CD4-positive, alpha-beta T cell (primary cell): Measurements from ENCODE around the gene BCL2L1. TPM values are rescaled to one million over a fixed set of nuclear protein-coding genes. Genes with fewer than 3 reads are reported as not detected.

Experiments used
- ATAC-seq: fragments of 200-7000 bp; cut with Tn5 transposase; one replicate; pipeline ENCODE4 v1.10.0; 2022; ENCODE audit warnings: mild to moderate bottlenecking; ENCODE audit not compliant: poor library complexity
- CTCF ChIA-PET: fragments of 350-600 bp; sonication (Branson Sonifier 250); formaldehyde crosslinking; loops from one replicate; lab custom pipeline; 2021; ENCODE audit warnings: antibody characterized with exemption, inconsistent platforms; lab: Charles Lee
- POLR2A ChIA-PET: fragments of 350-600 bp; sonication (Branson Sonifier 250); formaldehyde crosslinking; loops from one replicate; lab custom pipeline; 2021; ENCODE audit warnings: antibody characterized with exemption, inconsistent platforms; lab: Charles Lee
- DNase-seq, 14 experiments: peaks; one replicate each; pipeline ENCODE4 v3.0.0-alpha.2; 2013 to 2020; ENCODE audit warnings: mixed read lengths in 2 of 14
- H3K27ac ChIP-seq, 2 donors: one replicate each; pipeline versions ENCODE4 v1.5.1 to v1.7.0; 2013; ENCODE audit warnings: low read length in 2 of 2, low read depth in 1 of 2, mild to moderate bottlenecking in 1 of 2
- H3K27me3 ChIP-seq, 2 experiments: 1 replicate in 1 of 2; 2 replicates in 1 of 2; pipeline versions ENCODE4 v1.6.1 to v1.7.0; 2013; ENCODE audit warnings: low read length in 2 of 2, control low read depth in 1 of 2, mild to moderate bottlenecking in 1 of 2, moderate library complexity in 1 of 2; ENCODE audit not compliant: insufficient read depth in 2 of 2, control insufficient read depth in 1 of 2
- H3K36me3 ChIP-seq: one replicate; pipeline ENCODE4 v1.6.1; 2013; ENCODE audit warnings: low read length, control low read depth; ENCODE audit not compliant: insufficient read depth
- H3K4me1 ChIP-seq: one replicate; pipeline ENCODE4 v1.6.1; 2013; ENCODE audit warnings: low read length, control low read depth; ENCODE audit not compliant: insufficient read depth
- H3K4me3 ChIP-seq: one replicate; pipeline ENCODE4 v1.5.1; 2013; ENCODE audit warnings: mild to moderate bottlenecking, low read length, moderate library complexity
- H3K9me3 ChIP-seq, 2 experiments: 1 replicate in 1 of 2; 2 replicates in 1 of 2; pipeline versions ENCODE4 v1.6.1 to v1.7.0; 2013; ENCODE audit warnings: low read length in 2 of 2, mild to moderate bottlenecking in 2 of 2, control low read depth in 1 of 2, moderate library complexity in 1 of 2; ENCODE audit not compliant: control insufficient read depth in 1 of 2, insufficient read depth in 1 of 2
- H3K27ac Mint-ChIP-seq: one replicate; pipeline ENCODE4 v1.8.0; 2020; ENCODE audit warnings: mixed read lengths
- H3K27me3 Mint-ChIP-seq: one replicate; pipeline ENCODE4 v1.8.0; 2021; ENCODE audit warnings: mixed read lengths
- H3K36me3 Mint-ChIP-seq: one replicate; pipeline ENCODE4 v1.8.0; 2021; ENCODE audit warnings: low read depth, mixed read lengths
- H3K4me1 Mint-ChIP-seq: one replicate; pipeline ENCODE4 v1.8.0; 2021; ENCODE audit warnings: low read depth, mixed read lengths
- H3K4me3 Mint-ChIP-seq: one replicate; pipeline ENCODE4 v1.8.0; 2020; ENCODE audit warnings: mild to moderate bottlenecking, mixed read lengths
- H3K9me3 Mint-ChIP-seq: one replicate; pipeline ENCODE4 v1.8.0; 2020; ENCODE audit warnings: mixed read lengths
- CTCF ChIP-seq: fragments of 200-600 bp; IDR thresholded peaks from one replicate; pipeline ENCODE4 v1.8.0; 2022; ENCODE audit warnings: antibody characterized with exemption, mild to moderate bottlenecking
- intact Hi-C, 2 experiments: fragments of 100-400 bp; cut with DNase I in 1 of 2; cut with micrococcal nuclease in 1 of 2; formaldehyde crosslinking; loops; one replicate each; pipeline versions ENCODE4 v1.15.1 to v1.9.0; 2023 to 2025; cut with DNase I, micrococcal nuclease
- total RNA-seq, 174 experiments: library from RNA in 2 of 174; stranded (reverse) in 2 of 174; gene quantifications; one replicate each; pipeline ENCODE4 v1.2.3 and lab custom pipeline; 2021 to 2026

BCL2L1 gene
- total RNA-seq, 2 experiments from 2014 or later, result 11.8 to 11.9 TPM

GRCh38 chr20:31759836-31760518, 37.3 kb upstream of the BCL2L1 start:
- ChIA-PET CTCF (interaction anchor here (0.6 kb wide), 1 partner anchor 218 kb away, joined by 3 read pairs; no protein-coding TSS in a partner anchor), POLR2A (no interaction called here)
- ATAC-seq (no peak), DNase-seq (no peak)
- no peak overlapping the region for H3K27ac Mint-ChIP-seq
- intact Hi-C loops, result no loop called here
- no peak for TF ChIP-seq CTCF
- Histone ChIP-seq H3K27ac (no peak overlapping the region), H3K36me3 (no peaks in the 10 kb centered on the region), H3K4me1 (no peaks in the 10 kb centered on the region), H3K27me3 (no peaks in the 10 kb centered on the region), H3K9me3 (no peaks in the 10 kb centered on the region), H3K4me3 (no peak overlapping the region)
- H3K9me3 Mint-ChIP-seq, result no peaks in the 10 kb centered on the region
- H3K27me3 Mint-ChIP-seq, result no peaks in the 10 kb centered on the region
- H3K4me3 Mint-ChIP-seq, result no peak overlapping the region
- no peaks in the 10 kb centered on the region for H3K4me1 Mint-ChIP-seq
- H3K36me3 Mint-ChIP-seq, result no peaks in the 10 kb centered on the region

- H3K36me3 Mint-ChIP-seq, result no peaks in the 10 kb centered on the region
- ATAC-seq, result no peak
- no peaks in the 10 kb centered on the region for H3K27me3 Mint-ChIP-seq
- no peaks in the 10 kb centered on the region for H3K4me1 Mint-ChIP-seq
- no peak overlapping the region for H3K4me3 ChIP-seq
- no peak for DNase-seq
- no peak overlapping the region for H3K4me3 Mint-ChIP-seq
- H3K4me1 ChIP-seq, result no peaks in the 10 kb centered on the region
- H3K27me3 ChIP-seq, result no peaks in the 10 kb centered on the region
- TF ChIP-seq CTCF, result no peak
- H3K36me3 ChIP-seq, result no peaks in the 10 kb centered on the region
- H3K27ac Mint-ChIP-seq, result no peak overlapping the region
- H3K27ac ChIP-seq, result no peak overlapping the region
- ChIA-PET POLR2A (no interaction called here), CTCF (no interaction called here)
- no peaks in the 10 kb centered on the region for H3K9me3 ChIP-seq
- no peaks in the 10 kb centered on the region for H3K9me3 Mint-ChIP-seq
- intact Hi-C loops, result no loop called here
Observed at GRCh38 chr20:31758991-31759390, 36.3 kb upstream of the BCL2L1 start.

- no peak overlapping the region for H3K4me3 Mint-ChIP-seq
- H3K27ac Mint-ChIP-seq, result no peak overlapping the region
- H3K36me3 Mint-ChIP-seq, result no peaks in the 10 kb centered on the region
- H3K4me1 Mint-ChIP-seq, result no peaks in the 10 kb centered on the region
- Histone ChIP-seq H3K9me3 (no peaks in the 10 kb centered on the region), H3K36me3 (no peaks in the 10 kb centered on the region), H3K27ac (no peak overlapping the region), H3K4me3 (no peak overlapping the region), H3K4me1 (no peaks in the 10 kb centered on the region), H3K27me3 (no peaks in the 10 kb centered on the region)
- no peaks in the 10 kb centered on the region for H3K9me3 Mint-ChIP-seq
- ATAC-seq (no peak), DNase-seq (no peak)
- ChIA-PET POLR2A (interaction anchor here (1.4 kb wide), 1 partner anchor 10 kb away, joined by 3 read pairs; no protein-coding TSS in a partner anchor), CTCF (no interaction called here)
- no peaks in the 10 kb centered on the region for H3K27me3 Mint-ChIP-seq
- intact Hi-C loops, result no loop called here
- no peak for TF ChIP-seq CTCF
Observed at GRCh38 chr20:31758521-31758920, 35.9 kb upstream of the BCL2L1 start.
